HG03175 (cell line): Measurements from ENCODE around the gene KIAA1958.
A peak's percentile ranks its signal among the peaks of the same experiment; 100 is the strongest.

Experiments used
- ATAC-seq: cut with Tn5 transposase; IDR thresholded peaks from one replicate; pipeline ENCODE4 v1.9.1; 2021; ENCODE audit warnings: mild to moderate bottlenecking, moderate library complexity; ENCODE audit not compliant: unreplicated experiment

KIAA1958 gene

GRCh38 chr9:112530751-112531205 lies 44.2 kb downstream of the KIAA1958 start:
- no peak for ATAC-seq

- ATAC-seq, result no peak
Observed at GRCh38 chr9:112531666-112532282, 45.1 kb downstream of the KIAA1958 start.

- no peak for ATAC-seq
Observed at GRCh38 chr9:112532427-112532826, 45.8 kb downstream of the KIAA1958 start.

- no peak for ATAC-seq
Observed at GRCh38 chr9:112533660-112534059, 47.0 kb downstream of the KIAA1958 start.

- ATAC-seq, result no peak
Observed at GRCh38 chr9:112535301-112535700, 48.7 kb downstream of the KIAA1958 start.

- no peak for ATAC-seq
Observed at GRCh38 chr9:112535811-112536210, 49.2 kb downstream of the KIAA1958 start.

GRCh38 chr9:112537561-112537960 lies 50.9 kb downstream of the KIAA1958 start:
- no peak for ATAC-seq

GRCh38 chr9:112540800-112541199 lies 54.2 kb downstream of the KIAA1958 start:
- no peak for ATAC-seq

- no peak for ATAC-seq
Observed at GRCh38 chr9:112541685-112542084, 55.1 kb downstream of the KIAA1958 start.

GRCh38 chr9:112542593-112543292 lies 56.1 kb downstream of the KIAA1958 start:
- ATAC-seq, result no peak

GRCh38 chr9:112544477-112544876 lies 57.9 kb downstream of the KIAA1958 start:
- no peak for ATAC-seq

- no peak for ATAC-seq
Observed at GRCh38 chr9:112545237-112545636, 58.6 kb downstream of the KIAA1958 start.

GRCh38 chr9:112546149-112547012 lies 59.8 kb downstream of the KIAA1958 start:
- ATAC-seq, result peak; percentile 55

GRCh38 chr9:112548051-112548440 lies 61.4 kb downstream of the KIAA1958 start:
- ATAC-seq, result no peak

GRCh38 chr9:112548836-112549595 lies 62.4 kb downstream of the KIAA1958 start:
- no peak for ATAC-seq

GRCh38 chr9:112550531-112550930 lies 63.9 kb downstream of the KIAA1958 start:
- ATAC-seq, result no peak

GRCh38 chr9:112551641-112552040 lies 65.0 kb downstream of the KIAA1958 start:
- no peak for ATAC-seq

GRCh38 chr9:112552229-112553056 lies 65.8 kb downstream of the KIAA1958 start:
- no peak for ATAC-seq

- no peak for ATAC-seq
Observed at GRCh38 chr9:112553256-112553826, 66.7 kb downstream of the KIAA1958 start.

GRCh38 chr9:112554516-112554915 lies 67.9 kb downstream of the KIAA1958 start:
- ATAC-seq, result no peak
